Hematopoietic multipotent progenitor cell treated with erythropoietin and hydrocortisone succinate and interleukin-3 and kit ligand, for 15 days (in vitro differentiated cells): ENCODE results near the gene NSMCE1.

Source experiments
- DNase-seq: peaks from one replicate; pipeline ENCODE4 v3.0.0-alpha.2; 2015; ENCODE audit warnings: low spot score

NSMCE1 gene, protein sequence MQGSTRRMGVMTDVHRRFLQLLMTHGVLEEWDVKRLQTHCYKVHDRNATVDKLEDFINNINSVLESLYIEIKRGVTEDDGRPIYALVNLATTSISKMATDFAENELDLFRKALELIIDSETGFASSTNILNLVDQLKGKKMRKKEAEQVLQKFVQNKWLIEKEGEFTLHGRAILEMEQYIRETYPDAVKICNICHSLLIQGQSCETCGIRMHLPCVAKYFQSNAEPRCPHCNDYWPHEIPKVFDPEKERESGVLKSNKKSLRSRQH

DNA sequence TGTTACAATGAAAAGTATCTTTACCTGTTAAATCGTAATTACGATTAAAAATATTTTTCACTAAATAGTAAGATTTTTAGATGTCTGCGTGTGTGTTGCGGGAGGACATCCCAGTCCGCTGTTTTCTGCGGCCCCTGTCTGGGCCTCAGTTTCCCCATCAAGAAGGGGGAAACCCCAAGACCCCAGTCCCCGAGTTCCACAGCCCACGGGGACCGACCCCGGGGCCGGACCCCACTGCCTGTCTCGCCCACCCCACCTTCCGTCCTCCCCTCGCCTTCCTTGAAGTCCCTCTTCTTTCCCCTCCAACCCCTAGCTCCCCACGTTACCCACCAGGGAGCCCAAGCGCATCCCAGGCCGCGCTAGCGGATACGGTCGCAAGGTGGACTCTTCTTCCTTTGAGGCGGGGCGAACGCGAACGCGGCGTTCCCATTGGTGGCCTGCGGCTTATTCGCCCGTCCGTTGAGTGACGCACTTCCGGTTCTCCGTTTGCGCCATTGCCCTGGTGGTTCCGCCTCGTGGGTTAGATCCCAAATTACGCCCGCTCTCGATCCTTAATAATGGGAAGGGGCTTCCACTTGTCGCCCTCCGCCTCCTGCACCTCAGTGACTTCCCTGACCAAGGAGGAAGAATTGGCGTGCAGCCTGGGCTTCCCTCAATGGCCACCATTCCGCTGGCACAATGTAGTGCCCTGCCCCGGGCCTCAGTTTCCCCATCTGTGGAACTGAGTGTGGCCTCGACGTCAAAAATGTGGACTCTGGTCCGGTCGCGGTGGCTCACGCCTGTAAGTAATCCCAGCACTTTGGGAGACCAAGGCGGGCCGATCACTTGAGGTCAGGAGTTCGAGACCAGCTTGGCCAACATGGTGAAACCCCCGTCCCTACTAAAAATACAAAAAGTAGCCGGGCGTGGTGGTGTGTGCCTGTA, at the start of gene NSMCE1:
TSS of gene NSMCE1 (minus strand) at position 397 of the 924 bp plus-strand sequence. CDS start 11,202 bp downstream, outside the sequence.
- peak; percentile 97 for DNase-seq

- DNase-seq: no peak
Observed at GRCh38 chr16:27317738-27318391, 49.3 kb upstream of the NSMCE1 start.

- DNase-seq: no peak
Observed at GRCh38 chr16:27317320-27317719, 48.7 kb upstream of the NSMCE1 start.

DNA sequence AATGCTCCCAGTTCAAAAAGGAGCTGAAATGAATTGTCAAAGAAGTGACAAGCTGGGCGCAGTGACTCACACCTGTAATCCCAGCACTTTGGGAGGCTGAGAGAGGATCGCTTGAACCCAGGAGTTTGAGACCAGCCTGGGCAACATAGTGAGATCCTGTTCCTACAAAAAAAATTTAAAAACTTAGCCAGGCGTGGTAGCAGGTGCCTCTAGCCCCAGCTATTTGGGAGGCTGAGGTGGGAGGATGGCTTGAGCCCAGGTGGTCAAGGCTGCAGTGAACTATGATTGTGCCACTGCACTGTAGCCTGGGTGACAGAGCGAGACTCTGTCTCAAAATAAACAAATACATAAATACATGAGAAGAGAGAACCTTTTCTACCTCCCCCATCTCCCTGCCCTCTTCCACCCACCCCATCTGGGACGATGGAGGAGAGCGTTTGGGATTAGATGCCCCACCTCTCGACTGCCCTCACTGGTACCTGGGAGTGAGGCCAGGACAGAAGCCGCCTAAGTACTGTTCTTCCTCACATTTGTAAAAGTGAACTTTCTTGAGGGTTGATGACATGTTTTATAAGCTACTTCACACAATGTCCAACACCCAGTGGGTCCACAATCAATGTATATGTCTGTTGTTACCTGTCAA, 47.6 kb upstream of the NSMCE1 start:
- no peak for DNase-seq

DNA sequence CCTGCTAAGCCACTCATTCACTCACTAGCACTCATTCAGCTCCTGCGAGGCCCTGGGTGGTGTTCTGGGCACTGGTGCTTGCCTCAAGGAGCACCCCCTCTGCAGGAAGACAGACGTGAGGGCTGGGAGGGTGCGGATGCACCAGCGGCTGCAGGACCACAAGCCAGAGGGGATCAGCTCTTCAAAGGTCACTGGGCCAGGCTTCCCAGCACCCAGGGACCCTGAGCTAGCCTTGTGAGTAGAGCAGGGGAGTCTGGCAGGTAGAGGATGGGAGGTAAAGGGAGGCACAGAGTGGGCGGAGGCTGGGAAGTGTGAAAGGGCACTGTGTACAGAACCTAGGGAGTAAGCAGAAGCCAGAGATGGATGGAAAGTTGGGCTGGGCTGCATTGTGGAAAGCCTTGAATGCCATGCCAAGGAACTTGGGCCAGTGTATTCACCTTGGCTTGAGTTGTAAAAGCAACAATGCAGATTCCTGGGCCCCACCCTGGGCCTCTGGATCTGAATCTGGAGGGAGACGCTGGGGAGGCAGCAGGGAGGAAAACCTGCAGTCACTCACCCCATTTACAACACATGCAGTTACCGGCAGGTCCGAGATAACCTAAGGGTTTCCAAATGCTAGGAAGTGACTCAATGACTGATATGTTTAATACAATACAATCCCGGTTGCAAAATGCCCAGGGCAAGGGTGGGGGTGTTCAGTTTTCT, 46.9 kb upstream of the NSMCE1 start:
- no peak for DNase-seq

GRCh38 chr16:27314986-27315332, 46.4 kb upstream of the NSMCE1 start:
- no peak for DNase-seq

GRCh38 chr16:27314161-27314723, 45.7 kb upstream of the NSMCE1 start:
- no peak for DNase-seq

GRCh38 chr16:27313422-27314160, 45.0 kb upstream of the NSMCE1 start, which contains the start of gene IL4R:
Gene IL4R, plus strand, starts transcription at chr16:27313974. Its CDS starts 26,230 bp downstream, at chr16:27340204.
- no peak for DNase-seq

DNA sequence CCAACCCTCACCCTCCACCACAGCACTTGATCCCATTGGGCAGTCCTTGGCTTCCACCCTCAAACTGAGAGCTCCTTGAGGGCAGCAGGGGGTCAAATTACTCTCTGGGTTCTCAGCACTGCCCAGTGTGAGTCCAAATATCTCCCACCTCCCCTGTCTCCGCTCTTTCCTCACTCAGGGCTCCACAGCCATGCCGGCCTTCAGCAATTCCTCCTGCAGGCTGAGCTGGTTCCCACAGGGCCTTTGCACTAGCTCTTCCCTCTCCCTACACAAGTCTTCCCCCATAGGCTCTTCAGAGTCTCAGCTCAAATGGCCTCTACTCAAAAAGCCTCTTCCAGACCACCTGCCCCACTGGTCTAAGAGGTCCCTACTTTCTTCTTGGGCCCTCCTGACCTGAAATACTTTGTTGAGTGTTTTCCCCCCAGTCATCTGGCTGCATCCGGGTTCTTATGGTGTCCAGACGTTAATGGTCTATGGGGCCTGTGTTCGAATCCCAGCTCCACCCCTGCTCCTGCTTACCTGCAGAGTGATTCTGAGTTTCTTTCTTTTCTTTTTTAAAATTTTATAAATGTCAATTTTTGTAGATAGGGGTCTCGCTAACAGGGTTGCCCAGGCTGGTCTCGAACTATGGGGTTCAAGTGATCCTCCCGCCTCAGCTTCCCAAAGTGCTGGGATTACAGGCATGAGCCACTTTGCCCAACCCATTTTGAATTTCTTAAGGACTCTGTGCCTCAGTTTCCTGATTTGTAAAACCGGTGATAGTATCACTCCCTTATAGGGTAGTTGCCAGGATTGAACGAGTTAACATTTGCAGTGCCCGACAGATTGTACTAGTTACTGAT, 44.2 kb upstream of the NSMCE1 start:
- DNase-seq: no peak

DNA sequence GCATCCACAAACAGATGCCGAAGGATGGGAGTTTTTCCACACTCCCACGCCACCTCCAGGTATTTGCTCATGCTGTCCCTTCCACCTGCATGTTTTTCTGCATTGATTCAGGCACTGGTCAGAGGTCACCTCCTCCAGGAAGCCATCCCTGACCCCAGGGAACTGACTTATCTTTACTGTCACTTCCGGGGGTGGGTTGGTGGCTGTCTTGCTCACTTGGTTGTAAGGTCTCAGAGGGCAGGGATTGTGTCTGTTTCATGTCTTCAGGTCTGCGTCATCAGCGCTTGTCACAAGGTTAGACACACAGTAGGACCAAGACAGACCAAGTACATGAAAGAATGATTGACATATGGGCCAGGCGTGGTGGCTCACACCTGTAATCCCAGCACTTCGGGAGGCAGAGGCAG, 43.3 kb upstream of the NSMCE1 start:
- no peak for DNase-seq

GRCh38 chr16:27311448-27311830, 42.9 kb upstream of the NSMCE1 start:
- no peak for DNase-seq

DNA sequence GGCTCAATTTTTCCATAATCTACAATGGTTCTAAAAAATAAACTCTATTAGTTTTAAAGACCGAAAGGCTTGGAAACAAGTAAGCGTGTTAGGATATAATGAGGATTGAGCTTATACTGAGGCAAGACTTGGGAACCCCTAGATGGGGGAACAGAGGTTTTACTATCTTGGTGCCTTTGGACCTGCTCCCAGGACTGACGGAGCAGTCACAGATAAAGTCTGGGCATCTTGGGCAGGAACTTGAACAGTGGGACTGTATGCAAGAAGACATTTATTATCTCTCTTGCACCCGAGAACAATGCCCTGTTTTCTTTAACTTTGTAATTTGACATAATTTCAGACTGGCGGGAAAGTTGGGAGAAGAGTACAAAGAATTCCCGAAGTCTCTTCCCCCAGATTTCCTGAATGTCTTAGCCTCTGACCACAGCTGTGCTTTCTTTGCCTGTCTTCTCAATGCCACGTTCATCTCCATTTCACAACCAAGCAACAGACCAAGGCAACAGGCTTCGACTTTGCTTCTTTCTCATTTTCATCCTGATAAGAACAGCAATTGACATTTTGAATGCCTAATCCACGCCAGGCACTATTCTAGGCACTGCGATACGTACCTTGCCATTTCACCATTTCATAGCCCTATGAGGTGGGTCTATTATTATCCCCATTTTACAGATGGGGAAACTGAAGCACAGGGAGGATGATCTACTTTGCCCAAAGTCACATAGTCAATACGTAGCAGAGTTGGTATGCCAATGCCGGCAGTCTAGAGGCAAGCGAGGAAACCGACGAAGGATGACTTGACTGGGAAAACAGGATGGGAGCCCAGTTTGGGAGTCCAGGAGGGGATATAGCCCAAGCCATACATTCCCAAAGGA, 42.2 kb upstream of the NSMCE1 start:
- no peak for DNase-seq

DNA sequence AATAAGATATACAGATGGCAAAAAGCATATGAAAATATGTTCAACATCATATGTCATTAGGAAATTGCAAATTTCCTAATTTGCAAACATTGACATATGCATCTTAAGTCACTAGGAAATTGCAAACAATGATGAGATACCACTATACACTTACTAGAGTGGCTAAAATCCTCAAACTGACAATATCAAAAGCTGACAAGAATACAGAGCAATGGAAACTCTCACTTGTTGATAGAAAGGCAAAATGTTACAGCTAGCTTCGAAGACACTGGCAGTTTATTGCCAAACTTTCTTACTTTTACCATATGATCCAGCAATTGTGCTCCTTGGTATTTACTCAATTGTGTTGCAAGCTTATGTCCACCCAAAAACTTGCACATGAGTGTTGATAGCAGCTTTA, 40.2 kb upstream of the NSMCE1 start:
- DNase-seq: no peak

DNA sequence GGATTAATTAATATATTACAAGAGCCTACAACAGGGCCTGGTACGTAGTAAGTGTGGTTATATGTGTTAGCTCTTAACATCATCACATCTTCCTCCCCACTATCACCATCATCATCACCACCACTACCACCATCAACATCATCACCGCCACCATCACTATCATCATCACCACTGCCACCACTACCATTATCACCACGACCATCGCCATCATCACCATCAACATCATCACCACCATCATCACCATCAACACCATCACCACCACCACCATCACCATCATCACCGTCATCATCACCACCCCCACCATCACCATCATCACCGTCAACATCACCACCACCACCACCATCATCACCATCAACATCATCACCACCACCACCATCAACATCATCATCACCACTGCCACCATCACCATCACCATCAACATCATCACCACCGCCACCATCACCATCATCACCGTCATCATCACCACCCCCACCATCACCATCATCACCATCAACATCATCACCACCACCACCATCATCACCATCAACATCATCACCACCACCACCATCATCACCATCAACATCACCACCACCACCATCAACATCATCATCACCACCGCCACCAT, 37.4 kb upstream of the NSMCE1 start:
- no peak for DNase-seq

DNA sequence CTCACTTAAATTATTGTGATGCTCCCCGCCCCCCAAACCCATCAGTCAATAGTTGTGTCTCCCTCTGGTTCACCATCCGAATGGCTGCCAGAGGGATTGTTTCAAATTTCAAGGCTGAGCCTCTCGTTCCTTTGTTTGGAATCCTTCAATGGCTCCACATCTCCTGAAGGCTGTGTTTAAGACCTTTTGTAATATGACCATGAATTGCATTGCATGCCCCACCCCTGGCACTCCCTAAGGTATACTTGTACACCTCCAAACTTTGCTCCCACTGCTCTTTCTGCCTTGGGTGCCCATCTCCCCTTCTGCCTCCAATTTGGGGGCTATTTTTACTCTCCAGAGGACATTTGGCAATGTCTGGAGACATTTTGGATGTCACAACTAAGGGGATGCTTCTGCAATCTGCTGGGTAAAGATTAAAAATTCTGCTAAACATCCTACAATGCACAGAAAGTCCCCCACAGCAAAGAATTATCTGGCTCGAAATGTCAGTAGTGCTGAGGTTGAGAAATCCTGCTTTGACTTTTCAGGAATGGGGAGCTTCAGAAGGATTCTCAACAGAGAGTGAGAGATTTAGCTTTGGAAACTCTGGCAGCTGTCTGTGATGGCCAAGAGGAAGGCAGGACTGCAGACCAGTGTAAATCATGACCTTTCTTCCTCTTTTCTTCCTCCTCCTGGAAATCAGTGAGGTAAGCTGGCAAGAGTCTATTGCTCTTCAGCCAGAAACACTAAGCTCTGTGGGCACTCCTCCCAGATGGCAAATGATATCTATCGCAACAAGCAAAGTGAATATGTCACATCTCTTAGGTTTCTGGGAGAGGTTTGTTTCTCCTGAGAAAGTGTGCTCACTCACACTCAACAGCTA, 36.5 kb upstream of the NSMCE1 start:
- DNase-seq: no peak

GRCh38 chr16:27304102-27304501, 35.5 kb upstream of the NSMCE1 start:
- DNase-seq: no peak
